DND-41 (cell line): ENCODE measurements around the gene SLC39A12.

Experiments
- EZH2 ChIP-seq: IDR thresholded peaks from 3 replicates; pipeline ENCODE4 v1.6.1; 2012; ENCODE audit warnings: borderline replicate concordance, low read depth, mild to moderate bottlenecking, moderate library complexity, low read length, inconsistent platforms; ENCODE audit not compliant: severe bottlenecking
- TF ChIP-seq, protein P1 (sequence below): IDR thresholded peaks from 2 replicates; pipeline ENCODE4 v1.5.1; 2012; ENCODE audit warnings: borderline replicate concordance, low read length, moderate library complexity, mild to moderate bottlenecking; ENCODE audit not compliant: poor library complexity, severe bottlenecking; ENCODE audit errors: extremely low read depth

DNA sequence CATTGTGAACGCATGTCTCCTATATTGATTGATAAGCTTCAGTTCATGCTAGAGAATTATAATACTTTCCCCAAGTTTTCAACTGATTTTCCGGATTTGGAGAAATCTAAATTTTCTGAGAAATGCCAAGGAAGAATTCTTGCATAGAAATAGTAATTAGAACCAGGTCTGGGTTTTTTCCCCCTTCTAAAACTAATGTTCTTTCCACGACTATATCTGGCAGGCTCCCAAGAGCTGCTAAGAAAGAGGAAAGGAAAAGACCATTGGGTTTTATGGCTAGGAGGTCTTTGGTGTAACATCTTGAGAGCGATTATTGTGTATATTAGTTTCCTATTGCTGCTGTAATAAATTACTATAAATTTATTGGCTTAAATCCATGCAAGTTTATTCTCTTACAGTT lies 116.7 kb downstream of the SLC39A12 start:
- TF ChIP-seq, protein P1, sequence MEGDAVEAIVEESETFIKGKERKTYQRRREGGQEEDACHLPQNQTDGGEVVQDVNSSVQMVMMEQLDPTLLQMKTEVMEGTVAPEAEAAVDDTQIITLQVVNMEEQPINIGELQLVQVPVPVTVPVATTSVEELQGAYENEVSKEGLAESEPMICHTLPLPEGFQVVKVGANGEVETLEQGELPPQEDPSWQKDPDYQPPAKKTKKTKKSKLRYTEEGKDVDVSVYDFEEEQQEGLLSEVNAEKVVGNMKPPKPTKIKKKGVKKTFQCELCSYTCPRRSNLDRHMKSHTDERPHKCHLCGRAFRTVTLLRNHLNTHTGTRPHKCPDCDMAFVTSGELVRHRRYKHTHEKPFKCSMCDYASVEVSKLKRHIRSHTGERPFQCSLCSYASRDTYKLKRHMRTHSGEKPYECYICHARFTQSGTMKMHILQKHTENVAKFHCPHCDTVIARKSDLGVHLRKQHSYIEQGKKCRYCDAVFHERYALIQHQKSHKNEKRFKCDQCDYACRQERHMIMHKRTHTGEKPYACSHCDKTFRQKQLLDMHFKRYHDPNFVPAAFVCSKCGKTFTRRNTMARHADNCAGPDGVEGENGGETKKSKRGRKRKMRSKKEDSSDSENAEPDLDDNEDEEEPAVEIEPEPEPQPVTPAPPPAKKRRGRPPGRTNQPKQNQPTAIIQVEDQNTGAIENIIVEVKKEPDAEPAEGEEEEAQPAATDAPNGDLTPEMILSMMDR = no peak
- TF ChIP-seq EZH2 = no peak
